Activated effector memory CD4-positive, alpha-beta T cell treated with Interleukin-2 at 50 U/mL for 16 hours (primary cell): ENCODE measurements around the gene KRTAP10-10.
"Not testable (repeated sequence)": the region's sequence is repeated elsewhere in the genome, so short reads cannot be mapped to it uniquely, and the experiment has no call there.

Source experiments
- DNase-seq: peaks from one replicate; pipeline ENCODE4 v3.0.0-alpha.2; 2020

Gene KRTAP10-10, protein sequence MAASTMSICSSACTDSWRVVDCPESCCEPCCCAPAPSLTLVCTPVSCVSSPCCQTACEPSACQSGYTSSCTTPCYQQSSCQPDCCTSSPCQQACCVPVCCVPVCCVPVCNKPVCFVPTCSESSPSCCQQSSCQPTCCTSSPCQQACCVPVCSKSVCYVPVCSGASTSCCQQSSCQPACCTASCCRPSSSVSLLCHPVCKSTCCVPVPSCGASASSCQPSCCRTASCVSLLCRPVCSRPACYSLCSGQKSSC

DNA sequence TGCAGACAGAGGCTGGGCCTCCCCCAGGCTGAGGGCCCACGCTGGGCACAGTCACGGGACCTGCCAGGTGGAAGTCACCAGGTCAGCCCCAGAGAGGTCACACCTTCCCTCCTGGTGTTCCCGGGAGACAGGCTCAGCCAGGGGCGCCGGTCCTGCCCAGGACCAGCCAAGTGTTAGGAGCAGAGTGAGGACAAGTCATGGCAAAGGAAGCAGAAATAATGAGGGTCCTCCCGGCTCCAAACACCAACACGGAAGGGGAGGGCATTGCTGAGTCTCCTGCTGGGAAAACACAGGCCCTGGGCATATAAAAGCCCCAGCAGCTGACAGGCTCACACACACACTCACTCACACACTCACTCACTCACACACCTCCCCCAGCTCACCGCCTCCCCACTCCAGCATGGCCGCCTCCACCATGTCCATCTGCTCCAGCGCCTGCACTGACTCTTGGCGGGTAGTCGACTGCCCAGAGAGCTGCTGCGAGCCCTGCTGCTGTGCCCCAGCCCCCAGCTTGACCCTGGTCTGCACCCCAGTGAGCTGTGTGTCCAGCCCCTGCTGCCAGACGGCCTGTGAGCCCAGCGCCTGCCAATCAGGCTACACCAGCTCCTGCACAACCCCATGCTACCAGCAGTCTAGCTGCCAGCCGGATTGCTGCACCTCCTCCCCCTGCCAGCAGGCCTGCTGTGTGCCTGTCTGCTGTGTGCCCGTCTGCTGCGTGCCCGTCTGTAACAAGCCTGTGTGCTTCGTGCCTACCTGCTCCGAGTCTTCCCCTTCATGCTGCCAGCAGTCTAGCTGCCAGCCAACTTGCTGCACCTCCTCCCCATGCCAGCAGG lies at the start of gene KRTAP10-10:
Gene KRTAP10-10 (plus strand): TSS at position 339 of the 833 bp plus-strand sequence. CDS start 62 bp downstream, at position 401.
- DNase-seq, result no peak

DNA sequence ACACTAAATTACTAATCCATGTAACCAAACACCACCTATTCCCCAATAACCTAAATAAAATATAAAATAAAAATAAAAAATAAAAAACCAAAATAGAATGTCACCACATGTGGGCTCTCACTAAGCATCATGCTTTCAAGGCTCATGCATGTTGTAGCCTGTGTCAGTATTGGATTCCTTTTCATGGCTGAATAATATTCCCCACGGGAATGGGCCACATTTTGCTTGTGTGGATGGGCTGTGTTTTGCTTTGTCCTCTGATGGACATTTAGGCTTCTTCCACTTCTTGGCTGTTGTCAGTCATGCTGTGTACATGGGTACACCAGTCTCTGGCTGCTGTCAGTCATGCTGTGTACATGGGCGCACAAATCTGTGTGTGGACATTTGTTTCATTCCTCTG lies 48.1 kb upstream of the KRTAP10-10 start:
- no peak for DNase-seq

DNA sequence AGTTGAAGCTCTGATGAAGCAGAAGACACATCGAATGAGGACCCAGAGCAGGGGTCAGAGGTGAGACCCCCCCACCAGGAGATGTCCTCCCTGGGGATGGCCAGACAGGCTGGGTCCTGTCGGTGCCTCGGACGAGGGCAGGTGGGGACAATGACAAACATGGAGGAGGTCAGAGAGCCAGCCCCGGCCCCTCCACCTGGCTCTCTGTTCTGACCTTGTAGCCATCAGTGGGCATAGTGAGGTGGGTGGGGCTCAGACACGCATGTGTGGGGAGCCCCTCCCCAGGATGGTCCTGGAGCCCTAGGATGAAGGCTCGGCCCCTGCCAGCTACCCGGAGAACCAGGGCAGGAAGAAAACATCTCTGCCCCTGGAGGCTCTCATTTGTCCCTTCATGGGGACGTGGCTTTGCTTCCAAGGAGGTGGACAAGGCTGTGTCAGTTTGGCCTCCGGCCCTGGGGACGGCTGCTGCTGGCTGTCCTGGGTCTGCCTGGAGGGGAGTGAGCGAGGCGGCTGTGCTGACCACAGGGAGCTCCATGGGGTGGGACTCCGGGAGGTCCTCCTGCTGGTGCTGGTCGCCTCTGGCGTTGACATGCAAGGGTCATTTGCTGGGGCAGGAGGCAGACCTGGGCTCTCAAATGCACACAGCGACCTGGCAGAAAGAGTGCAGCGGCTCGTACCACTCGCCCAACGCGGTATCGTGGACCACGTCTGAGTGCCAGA lies 47.4 kb upstream of the KRTAP10-10 start:
- DNase-seq, result no peak

DNA sequence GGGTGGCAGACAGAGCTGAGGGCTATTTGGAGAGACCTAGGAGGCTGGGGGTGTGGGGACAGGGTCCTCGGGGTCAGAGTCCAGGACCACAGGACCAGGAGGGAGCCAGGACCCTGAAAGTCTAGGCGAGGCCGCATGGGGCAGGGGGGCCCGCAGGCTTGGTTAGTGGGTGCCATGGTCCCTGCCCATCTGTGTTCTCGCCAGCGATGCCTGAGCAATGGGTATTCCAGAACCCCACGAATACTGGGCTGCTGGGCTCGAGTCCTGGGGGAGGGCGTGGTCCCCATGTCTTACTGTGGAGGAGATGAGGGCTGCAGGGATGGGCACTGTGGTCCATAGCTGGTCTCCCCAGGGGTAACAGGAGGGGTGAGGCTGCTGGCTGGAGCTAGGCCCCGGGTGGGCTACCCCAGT lies 46.8 kb upstream of the KRTAP10-10 start:
- DNase-seq, result no peak

DNA sequence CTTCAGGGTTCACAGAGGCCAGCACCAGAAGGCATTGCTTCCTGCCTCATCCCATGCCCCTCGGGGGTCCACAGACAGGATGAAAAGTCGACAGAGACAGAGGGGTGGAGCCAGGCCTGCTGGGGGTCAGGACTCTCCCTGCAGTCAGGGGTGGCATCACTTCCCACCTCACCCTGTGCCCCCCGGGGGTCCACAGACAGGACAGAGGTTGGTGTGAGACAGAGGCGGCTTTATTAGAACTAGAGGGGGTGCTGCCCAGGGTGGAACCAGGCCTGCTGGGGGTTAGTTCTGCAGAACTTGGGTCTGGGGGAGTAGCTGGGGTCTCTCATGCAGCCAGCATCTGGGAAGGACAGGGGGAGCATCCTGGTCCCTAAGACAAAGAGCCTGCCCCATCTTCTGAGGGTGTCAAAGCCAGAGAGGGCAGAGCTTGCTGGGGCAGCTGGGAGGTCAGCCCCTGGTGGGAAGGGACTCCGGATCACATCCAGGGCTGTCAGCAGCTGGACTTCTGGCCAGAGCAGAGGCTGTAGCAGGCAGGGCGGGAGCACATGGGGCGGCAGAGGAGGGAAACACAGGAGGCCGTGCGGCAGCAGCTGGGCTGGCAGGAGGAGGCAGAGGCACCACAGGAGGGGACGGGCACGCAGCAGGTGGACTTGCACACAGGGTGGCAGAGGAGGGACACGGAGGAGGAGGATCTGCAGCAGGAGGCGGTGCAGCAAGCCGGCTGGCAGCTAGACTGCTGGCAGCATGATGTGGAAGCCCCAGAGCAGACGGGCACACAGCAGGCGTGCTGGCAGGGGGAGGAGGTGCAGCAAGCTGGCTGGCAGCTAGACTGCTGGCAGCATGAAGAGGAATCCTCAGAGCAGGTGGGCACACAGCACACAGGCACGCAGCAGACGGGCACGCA lies 46.0 kb upstream of the KRTAP10-10 start:
- DNase-seq, result not testable (repeated sequence)

DNA sequence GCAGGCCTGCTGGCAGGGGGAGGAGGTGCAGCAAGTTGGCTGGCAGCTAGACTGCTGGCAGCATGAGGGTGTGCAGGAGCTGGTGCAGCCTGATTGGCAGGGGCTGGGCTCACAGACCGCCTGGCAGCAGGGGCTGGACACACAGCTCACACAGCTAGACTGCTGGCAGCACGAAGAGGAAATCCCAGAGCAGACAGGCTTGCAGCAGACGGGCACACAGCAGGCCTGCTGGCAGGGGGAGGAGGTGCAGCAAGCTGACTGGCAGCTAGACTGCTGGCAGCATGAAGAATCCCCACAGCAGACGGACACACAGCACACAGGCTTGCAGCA lies 45.4 kb upstream of the KRTAP10-10 start:
- not testable (repeated sequence) for DNase-seq

DNA sequence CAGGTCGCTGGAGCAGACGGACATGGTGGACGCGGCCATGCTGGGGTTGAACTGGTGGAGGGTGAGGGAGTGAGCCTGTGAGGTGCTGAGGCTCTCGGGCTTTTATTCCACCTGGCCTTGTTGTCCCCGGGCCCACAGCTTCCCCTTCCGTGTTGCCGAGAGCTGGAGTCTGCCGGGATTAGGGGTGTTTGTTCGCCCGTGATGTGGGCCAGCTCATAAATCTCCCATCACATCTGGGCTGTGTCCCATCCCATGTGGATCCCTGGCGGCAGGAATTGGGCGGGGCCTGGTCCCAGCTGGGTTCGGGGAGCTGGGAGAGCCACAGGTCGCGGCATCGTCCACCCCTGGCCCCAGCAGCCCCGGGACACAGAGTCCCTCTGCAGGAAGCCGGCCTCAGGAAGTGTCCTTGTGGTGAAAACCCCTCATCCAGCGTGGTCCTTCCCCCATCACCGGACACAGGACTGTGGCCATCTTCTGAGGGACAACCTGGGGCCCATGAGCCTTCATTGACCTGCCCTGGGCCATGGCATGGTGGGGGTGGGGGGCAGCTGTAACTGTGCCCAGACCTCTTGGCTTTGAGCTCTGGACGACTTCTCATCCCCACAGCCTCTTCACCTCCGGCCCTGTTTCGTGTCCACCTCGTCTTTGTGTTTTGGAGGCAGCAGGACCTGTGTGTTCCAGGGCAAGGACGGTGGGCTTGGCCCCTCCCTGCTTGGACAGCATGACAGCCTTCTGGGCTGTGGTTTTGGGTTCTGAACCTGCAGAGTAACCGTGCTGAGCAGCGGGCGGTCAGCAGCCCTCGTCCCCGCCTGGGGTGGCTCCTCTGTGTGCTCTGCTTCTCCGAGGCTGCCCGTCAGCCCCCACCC lies 44.5 kb upstream of the KRTAP10-10 start, which contains the start of gene KRTAP10-6:
Gene KRTAP10-6 (minus strand): TSS at position 60 of the 866 bp plus-strand sequence. CDS start 21 bp downstream, at position 39.
- DNase-seq, result no peak

DNA sequence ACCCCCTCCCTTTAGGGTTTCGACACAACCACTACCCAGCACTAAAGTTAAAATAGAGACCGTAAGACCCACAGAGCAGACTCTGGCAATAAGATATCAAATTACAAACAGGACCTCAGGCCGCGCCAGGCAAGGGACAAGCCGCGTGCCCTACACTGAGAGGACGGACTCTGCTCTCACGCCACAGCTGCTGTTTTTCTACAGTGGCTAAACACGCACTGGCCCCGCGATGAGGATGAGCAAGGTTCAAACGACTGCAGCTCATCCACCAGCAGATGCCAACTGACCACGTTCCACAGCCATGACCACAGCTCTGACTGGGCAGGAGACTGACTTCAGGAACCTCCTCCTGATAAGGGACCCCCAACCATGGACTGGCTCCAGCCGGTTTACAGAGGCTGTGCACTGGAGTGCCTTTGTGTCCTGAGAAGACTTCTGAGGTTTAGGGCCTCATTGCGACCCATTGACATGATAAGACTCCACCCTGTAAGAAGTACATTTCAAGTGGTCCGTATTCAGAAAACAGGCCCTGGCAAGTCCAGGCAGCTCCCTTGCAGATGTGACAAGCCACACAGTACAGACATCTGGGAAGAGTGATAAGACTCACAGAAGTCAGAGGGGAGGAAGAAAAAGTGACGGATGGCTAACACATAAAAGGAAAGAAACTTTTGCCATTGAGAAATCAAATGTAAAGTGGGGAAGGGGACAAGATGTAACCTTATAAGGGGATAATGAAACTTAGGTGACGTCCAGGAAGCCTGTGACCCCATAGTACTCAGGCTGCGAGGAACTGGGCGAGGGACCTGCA lies 43.4 kb upstream of the KRTAP10-10 start:
- DNase-seq, result no peak

DNA sequence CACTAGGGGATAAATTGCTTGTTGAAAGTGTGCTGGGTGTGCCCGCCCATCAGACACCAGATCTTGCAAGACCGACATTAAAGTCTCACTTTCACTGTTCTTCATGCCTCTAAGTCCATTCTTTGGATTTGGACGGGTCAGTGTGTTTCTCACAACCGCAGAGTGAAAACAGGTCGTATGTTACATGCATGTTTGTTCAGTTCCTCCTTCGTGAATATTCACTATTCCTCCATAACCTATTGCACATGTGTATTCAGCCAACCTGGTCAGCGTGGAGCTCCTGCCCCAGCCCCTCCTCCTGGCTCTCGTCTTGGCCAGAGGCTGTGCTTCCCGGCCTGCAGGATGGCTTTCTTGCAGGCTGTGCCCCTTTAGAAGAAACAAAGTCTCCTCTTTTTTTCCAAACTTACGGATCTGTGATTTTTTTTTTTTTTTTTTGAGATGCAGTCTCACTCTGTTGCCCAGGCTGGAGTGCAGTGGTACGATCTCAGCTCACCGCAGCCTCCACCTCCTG lies 42.7 kb upstream of the KRTAP10-10 start:
- DNase-seq, result no peak

DNA sequence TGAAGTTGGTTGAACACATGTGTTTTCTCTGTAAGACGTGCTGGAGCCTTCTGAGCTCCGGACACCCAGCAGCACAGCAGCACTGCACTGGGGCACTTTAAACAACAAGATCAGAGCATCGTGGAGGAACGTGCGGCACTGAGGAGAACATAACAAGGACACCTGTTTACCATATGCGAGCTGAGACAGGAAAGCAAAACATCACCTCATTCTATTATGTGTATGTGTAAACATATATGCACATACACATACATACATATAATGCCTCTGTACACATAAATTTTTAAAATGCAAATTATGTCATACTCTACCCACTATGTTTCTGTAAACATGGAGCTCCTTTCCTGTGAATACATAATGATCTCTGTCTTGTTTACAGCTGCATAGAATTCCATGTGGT lies 41.6 kb upstream of the KRTAP10-10 start:
- DNase-seq, result no peak

DNA sequence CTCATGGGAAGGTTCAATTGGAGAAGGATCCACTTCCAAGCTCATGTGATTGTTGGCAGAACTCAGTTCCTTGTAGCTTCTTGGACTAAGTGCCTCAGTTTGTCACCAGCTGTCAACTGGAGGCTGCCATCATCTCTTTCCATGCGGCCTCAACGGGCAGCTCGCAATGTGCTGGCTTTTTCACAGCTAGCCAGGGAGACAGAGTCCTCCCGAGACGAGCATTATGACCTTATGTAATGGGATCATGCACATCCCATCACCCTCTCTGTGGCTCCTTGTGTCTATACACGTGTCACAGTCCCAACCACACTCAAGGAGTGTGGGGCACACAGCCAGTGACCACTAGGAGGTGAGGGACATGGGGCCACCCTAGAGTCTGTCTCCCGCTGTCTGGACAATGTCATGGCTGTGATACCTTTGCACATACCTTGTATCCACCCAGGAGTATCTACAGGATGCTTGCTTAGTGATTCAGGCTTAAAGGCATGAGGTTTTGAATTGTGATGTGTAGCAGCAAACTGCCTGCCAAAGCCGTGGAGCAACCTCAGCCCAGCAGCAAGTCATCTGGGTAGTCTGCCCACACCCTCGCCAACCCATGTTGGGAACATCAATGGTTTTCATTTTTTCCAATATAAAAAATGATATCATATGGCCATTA lies 41.0 kb upstream of the KRTAP10-10 start:
- no peak for DNase-seq

DNA sequence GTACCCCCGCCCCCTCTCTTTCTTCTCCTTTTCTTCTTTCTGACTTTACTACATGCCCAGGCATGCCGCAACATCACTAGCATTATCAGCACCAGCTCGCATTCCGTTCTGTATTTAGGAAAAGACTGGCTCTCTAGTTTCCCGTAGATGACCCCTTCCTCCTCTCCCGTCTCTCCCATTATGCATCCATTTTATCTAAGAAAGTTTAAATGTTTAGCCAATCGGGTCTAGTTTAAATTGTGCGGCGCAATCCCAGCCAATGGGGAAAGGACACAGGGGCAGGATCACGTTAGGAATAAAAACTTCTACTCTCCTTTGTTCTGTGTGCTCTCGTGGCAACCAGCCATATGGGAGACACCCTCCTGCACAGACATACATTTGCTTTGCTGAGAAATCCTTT lies 39.1 kb upstream of the KRTAP10-10 start:
- no peak for DNase-seq

DNA sequence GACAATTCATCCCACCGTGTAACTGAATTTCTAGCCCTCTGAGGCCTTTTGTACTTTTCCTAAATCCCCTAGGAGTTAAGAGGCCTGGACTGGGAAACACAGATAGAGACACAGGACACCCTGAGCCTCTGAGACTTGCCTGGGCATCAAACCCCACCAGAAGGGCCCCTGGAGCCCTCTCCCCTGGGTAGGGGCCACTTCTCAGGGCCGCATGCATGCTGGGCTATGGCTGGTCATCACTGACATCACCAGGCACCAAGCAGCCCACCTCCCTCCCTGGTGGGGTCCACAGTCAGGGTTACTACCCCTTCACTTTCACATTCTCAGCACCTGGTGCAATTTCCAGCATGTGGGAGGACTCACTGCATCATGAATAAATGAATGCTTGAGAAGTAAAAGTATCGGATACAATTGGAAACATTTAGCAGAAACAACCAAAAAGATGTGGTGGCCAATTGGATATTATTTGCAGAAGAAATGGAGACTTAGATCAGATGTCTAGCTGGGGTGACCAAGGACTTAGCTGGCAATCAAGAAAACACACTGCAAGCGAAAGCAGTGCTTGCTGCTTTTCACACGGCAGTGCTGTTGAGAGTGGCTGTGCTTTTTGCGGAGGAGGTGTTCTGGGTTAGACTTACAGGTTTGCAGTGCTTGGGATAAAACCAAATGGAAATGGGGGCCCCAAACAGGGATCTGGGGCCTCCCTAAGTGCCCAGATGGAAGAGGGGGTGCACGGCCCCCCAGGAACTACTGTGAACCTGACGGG lies 37.7 kb upstream of the KRTAP10-10 start:
- no peak for DNase-seq

DNA sequence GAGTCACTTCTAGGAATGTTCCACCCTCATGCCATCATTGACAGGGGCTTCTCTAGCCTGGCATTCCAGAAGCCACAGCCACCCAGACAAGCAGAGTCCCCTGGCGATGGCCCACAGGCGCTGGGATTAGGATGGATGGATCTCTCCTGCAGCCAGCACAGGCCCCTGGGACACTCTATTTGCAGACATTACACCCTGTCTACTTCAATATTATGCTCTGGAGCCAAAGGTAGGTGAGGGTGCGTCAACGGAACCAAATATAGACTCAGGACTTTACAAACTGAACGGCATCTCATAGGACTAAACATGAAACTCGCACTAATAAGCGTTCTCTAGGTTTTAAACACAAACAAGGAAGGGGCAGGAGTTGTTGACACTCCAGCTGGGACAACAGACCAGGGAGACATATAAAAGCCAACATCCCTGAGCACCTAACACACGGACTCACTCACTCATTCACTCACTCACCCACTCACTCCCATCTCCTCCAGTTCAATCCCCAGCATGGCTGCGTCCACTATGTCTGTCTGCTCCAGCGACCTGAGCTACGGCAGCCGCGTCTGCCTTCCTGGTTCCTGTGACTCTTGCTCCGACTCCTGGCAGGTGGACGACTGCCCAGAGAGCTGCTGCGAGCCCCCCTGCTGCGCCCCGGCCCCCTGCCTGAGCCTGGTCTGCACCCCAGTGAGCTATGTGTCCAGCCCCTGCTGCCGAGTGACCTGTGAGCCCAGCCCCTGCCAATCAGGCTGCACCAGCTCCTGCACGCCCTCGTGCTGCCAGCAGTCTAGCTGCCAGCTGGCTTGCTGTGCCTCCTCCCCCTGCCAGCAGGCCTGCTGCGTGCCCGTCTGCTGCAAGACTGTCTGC lies 36.8 kb upstream of the KRTAP10-10 start, which contains the start of gene KRTAP10-7:
Gene KRTAP10-7 (plus strand): TSS at position 480 of the 861 bp plus-strand sequence. CDS start 25 bp downstream, at position 505.
- not testable (repeated sequence) for DNase-seq

DNA sequence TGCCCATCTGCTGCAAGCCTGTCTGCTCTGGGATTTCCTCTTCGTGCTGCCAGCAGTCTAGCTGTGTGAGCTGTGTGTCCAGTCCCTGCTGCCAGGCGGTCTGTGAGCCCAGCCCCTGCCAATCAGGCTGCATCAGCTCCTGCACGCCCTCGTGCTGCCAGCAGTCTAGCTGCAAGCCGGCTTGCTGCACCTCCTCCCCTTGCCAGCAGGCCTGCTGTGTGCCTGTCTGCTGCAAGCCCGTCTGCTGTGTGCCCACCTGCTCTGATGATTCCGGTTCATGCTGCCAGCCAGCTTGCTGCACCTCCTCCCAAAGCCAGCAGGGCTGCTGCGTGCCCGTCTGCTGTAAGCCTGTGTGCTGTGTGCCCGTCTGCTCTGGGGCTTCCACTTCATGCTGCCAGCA lies 36.1 kb upstream of the KRTAP10-10 start:
- not testable (repeated sequence) for DNase-seq

DNA sequence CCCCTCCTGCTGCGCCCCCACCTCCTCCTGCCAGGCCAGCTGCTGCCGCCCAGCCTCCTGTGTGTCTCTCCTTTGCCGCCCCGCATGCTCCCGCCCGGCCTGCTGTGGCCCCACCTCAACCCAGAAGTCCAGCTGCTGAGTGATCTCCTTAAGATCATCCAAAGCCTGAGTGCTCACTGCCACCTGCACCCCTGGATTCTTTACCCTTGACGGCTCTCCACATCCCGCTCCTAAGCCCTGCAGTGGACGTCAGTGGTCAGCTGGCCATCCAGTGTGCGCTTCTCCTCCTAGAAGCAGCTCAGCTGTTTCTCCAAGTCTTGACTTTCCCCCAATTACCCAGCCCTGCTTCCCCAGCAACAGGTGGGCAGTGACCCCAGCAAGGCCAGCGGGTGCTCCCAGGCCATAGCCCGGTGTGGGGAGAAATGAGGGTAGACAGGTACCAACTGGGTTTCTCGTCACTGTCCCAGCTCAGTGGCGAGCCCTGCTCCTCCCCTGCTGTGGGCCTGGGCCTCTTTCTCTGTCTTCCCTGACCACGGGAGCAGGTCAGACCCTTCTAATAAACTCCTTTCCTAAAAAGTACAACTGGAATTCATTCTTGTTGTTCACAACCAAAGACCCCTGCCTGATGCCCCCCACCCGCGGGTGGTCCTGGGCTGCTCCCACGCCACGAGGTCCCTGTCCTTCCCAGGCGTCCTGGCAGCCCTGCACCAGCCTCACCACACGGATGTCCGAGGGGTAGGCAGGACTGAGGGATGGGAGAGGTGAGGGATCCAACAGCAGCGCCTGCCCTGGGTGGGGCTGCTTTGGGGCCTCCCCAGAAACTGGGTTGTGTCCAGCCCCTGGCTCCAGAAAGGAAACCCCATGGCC lies 35.3 kb upstream of the KRTAP10-10 start:
- no peak for DNase-seq

DNA sequence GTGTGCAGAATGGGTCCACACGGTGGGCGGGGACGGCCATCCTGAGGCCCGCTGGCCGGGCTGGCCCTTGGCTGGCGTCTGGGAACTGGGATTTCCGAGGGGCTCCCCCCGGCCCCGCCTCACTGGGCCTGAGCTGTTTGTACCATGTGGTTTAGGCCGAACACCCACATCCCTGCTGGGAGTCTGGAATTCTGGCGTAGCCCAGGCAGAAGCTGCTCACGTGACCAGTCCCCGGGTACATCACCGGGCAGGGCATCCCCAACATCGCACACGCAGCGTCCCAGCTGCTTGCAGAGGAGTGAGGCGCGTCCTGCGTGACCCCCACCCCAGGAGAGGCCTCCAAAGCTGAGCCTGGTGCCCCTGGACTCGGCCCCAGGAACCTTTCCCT lies 34.7 kb upstream of the KRTAP10-10 start:
- DNase-seq, result no peak
